ENCODE results near the gene EXD3.

GRCh38 chr9:137437691-137438590 lies 15.0 kb upstream of the EXD3 start:
- TF ChIP-seq CTCF (IDR thresholded peaks at IDR 0.05): no peak
- TF ChIP-seq EP300 (IDR thresholded peaks at IDR 0.05): no peak
- no peak for TF ChIP-seq POLR2A (IDR thresholded peaks at IDR 0.05)

All from sigmoid colon (tissue), 4 donors.